Activated CD4-positive, alpha-beta T cell treated with anti-CD3 and anti-CD28 coated beads, Interleukin-2, amount 10 ng/mL, durations not matched to agents 24 days and 14 days (primary cell): ENCODE data around the gene SLC25A13. TPM values are rescaled to one million over a fixed set of nuclear protein-coding genes. Genes with fewer than 3 reads are reported as not detected.

Experiments
- DNase-seq: peaks from one replicate; pipeline ENCODE4 v3.0.0; 2022
- H3K27ac Mint-ChIP-seq: one replicate; pipeline ENCODE4 v1.8.0; 2022; ENCODE audit warnings: mild to moderate bottlenecking, mixed read lengths
- H3K27me3 Mint-ChIP-seq: one replicate; pipeline ENCODE4 v1.8.0; 2022; ENCODE audit warnings: mixed read lengths
- H3K36me3 Mint-ChIP-seq: one replicate; pipeline ENCODE4 v1.8.0; 2022; ENCODE audit warnings: low read depth, mild to moderate bottlenecking, mixed read lengths
- H3K4me1 Mint-ChIP-seq: one replicate; pipeline ENCODE4 v1.8.0; 2021; ENCODE audit warnings: mixed read lengths
- H3K4me3 Mint-ChIP-seq: one replicate; pipeline ENCODE4 v1.8.0; 2022; ENCODE audit warnings: mild to moderate bottlenecking, moderate library complexity, mixed read lengths
- H3K9me3 Mint-ChIP-seq: one replicate; pipeline ENCODE4 v1.8.0; 2021; ENCODE audit warnings: mixed read lengths
- intact Hi-C: fragments of 100-400 bp; cut with micrococcal nuclease; formaldehyde crosslinking; loops from one replicate; pipeline ENCODE4 v1.15.1; 2023
- total RNA-seq: library from RNA; stranded (reverse); gene quantifications from 2 replicates; pipeline ENCODE4 v1.2.3, GENCODE V29; 2022

The SLC25A13 gene
- total RNA-seq, 1 donor from 2014 or later, result 26.3 TPM

DNA sequence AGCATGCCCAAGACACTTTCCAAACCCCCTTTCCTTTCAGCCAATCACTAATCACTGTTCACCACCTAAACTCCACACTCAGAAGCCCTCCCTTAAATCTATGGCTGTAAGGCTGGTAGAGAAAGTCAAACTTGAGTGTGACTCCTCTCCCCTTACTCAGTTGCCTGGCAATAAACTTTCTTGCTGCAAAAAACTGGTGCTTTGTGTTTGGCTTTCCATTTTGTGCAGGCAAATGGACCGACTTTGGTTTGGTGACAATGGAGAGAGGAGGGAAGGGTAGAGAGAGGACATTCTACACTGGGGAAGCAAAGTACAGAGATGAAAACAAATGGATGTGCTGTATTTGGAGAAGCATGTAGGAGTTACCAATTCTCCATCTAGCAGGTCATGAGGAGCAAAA, 84.9 kb downstream of the SLC25A13 start:
- Mint-ChIP-seq H3K4me3 (no peak overlapping the region), H3K9me3 (peaks cover 4% of the 10 kb centered on the region), H3K27ac (no peak overlapping the region), H3K27me3 (no peaks in the 10 kb centered on the region), H3K36me3 (peaks cover 4% of the 10 kb centered on the region), H3K4me1 (peaks cover 9% of the 10 kb centered on the region)
- DNase-seq, result no peak
- intact Hi-C loops, result no loop called here

DNA sequence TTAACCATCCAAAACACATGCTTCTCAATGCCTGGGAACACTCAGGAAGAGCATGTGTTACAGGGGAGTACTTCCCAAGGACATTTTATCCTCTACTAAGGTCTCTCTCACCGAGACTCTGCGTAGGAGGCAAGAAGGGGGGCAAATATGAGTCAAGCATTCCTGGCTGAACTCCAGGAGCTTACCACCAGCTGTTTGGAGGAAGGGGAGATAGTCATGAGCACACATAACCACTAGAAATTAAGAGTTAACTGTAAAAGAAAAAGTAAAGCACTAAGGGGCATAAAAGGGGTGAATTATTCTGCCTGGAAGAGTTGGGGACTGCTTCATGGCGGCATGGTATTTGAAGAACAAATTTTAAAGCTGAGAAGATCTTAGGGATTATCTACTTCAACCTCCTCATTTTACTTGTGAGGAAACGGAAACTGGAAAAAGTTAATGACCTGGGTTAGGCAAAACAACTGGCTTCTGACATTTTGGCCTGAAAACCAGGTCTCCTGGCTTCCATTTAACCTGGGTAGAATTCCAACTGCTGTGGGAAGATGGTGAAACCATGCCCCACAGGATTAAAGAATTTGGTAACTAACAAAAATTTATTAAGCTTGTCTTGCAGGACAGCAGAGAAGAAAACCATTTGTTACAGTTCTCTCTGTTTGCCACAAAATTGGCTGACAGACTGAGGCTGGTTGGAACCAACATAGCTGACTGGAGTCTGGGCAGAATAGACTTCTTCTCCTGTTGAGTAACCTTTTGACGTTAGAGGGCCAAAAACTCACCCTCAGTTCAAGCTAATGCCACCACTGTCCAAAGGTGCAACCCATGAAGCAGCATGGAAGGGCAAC, 85.5 kb downstream of the SLC25A13 start:
- no peak overlapping the region for H3K27ac Mint-ChIP-seq
- no peak for DNase-seq

DNA sequence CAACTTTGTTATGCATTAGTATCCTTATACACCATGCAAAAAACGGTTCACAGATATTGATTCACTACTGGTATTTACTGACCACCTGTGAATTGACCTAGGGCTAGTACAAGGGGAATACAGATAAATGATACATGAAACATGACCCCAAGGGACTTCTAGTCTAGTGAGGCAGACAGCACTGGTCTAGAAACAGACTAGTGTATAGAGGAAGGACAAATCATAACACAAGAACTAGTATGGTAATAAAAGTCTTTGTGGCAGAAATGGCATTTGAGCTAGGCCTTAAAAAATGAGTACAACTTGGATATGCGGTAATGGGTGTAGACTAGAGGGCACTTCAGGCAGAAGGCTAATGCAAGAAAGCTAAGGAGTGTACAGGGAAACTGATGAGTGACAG, 86.6 kb downstream of the SLC25A13 start:
- intact Hi-C loops, result no loop called here
- peaks cover 9% of the 10 kb centered on the region for H3K4me1 Mint-ChIP-seq
- peaks cover 4% of the 10 kb centered on the region for H3K9me3 Mint-ChIP-seq
- no peak overlapping the region for H3K27ac Mint-ChIP-seq
- no peak for DNase-seq
- H3K27me3 Mint-ChIP-seq, result no peaks in the 10 kb centered on the region
- peaks cover 14% of the 10 kb centered on the region for H3K36me3 Mint-ChIP-seq
- no peak overlapping the region for H3K4me3 Mint-ChIP-seq

More for the DNA sequence above, 85.5 kb downstream of the SLC25A13 start:
- H3K9me3 Mint-ChIP-seq, result peaks cover 4% of the 10 kb centered on the region
- no peak overlapping the region for H3K4me3 Mint-ChIP-seq
- peaks cover 9% of the 10 kb centered on the region for H3K4me1 Mint-ChIP-seq
- H3K36me3 Mint-ChIP-seq, result peaks cover 7% of the 10 kb centered on the region
- no peaks in the 10 kb centered on the region for H3K27me3 Mint-ChIP-seq
- intact Hi-C loops, result no loop called here

DNA sequence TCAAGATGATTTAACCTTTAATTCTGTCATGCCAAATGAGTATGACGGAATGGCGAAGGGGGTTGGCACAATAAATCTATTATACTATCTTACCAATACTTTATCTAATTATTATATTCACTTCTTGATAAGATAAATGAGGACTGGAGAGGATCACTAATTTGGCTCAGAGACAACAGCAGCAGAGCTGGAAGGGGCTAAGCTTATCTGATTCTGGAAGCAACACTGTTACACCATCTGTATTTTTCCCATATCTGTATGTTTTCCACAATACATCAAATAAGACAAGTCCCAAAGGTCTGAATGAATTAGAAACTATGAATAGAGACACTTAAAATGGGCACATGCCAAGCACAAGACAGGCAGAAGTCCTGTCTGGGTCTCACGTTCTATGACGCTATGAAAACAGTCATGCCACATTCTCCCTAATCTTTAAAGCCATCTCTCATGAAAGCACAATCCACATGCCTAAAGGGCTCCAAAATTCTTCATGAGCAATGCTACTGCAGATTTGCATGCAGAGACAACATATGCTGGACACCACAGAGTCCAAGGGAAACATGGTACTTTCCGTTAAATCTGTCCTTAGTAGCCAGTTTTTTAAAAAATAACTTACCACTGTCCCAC, 88.3 kb downstream of the SLC25A13 start:
- no peak overlapping the region for H3K4me3 Mint-ChIP-seq
- peaks cover 6% of the 10 kb centered on the region for H3K4me1 Mint-ChIP-seq
- H3K9me3 Mint-ChIP-seq, result peaks cover 4% of the 10 kb centered on the region
- no peak for DNase-seq
- H3K36me3 Mint-ChIP-seq, result peaks cover 18% of the 10 kb centered on the region
- intact Hi-C loops, result no loop called here
- H3K27me3 Mint-ChIP-seq, result no peaks in the 10 kb centered on the region
- H3K27ac Mint-ChIP-seq, result no peak overlapping the region

DNA sequence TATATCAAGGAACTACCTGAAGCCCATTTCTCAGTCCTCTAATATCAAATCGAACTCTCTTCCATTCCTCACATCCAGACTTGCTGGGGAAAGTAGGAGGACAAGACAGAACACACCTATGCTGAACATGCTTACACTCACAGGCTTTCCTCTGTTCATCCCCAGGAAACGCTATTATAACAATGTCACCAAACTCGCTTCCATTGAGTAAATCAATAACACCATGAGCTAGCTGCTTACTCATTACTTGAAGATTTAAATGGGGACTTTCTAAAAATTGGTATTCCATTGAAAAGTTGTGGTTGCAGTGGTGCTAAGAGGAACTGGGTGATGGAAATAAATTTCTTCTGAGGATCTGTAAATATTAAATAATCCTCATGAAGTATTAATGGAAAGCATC, 88.8 kb downstream of the SLC25A13 start:
- no peaks in the 10 kb centered on the region for H3K27me3 Mint-ChIP-seq
- no peak for DNase-seq
- intact Hi-C loops, result no loop called here
- no peak overlapping the region for H3K4me3 Mint-ChIP-seq
- H3K4me1 Mint-ChIP-seq, result peaks cover 6% of the 10 kb centered on the region
- no peak overlapping the region for H3K27ac Mint-ChIP-seq
- peaks cover 20% of the 10 kb centered on the region for H3K36me3 Mint-ChIP-seq
- H3K9me3 Mint-ChIP-seq, result peaks cover 4% of the 10 kb centered on the region

DNA sequence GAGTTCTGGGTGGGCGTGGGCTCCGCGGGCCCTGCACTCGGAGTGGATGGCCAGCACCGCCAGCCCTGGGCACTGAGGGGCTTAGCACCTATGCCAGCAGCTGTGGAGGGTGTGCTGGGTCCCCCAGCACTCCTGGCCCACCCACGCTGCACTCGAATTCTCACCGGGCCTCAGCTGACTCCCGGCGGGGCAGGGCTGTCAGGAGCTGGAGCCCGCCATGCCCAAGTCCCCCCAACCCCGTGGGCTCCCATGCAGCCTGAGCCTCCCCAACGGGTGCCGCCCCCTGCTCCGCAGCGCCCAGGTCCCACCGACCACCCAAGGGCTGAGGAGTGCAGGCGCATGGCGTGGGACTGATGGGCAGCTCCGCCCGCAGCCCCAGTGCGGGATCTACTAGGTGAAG, 93.1 kb downstream of the SLC25A13 start:
- no peaks in the 10 kb centered on the region for H3K27me3 Mint-ChIP-seq
- no peak overlapping the region for H3K4me3 Mint-ChIP-seq
- no peaks in the 10 kb centered on the region for H3K9me3 Mint-ChIP-seq
- H3K4me1 Mint-ChIP-seq, result peaks cover 7% of the 10 kb centered on the region
- intact Hi-C loops, result no loop called here
- H3K27ac Mint-ChIP-seq, result no peak overlapping the region
- H3K36me3 Mint-ChIP-seq, result peaks cover 17% of the 10 kb centered on the region
- DNase-seq, result no peak

DNA sequence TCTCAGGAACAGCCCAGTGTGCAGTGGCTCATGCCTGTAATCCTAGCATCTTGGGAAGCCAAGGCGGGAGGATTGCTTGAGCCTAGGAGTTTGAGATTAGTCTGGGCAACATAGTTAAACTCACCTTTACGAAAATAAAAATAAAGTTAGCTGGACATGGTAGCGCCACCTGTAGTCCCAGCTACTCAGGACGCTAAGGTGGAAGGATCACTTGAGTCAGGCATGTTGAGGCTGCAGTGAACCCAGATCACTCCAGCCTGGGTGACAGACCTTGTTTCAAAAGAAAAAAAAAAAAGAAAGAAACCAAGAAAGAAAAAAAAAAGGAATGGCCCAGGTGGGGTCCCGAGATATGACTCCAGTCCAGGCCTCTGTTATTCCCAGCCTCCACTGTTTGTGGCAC, 96.6 kb downstream of the SLC25A13 start:
- no peak for DNase-seq
- Mint-ChIP-seq H3K9me3 (no peaks in the 10 kb centered on the region), H3K36me3 (peaks cover 8% of the 10 kb centered on the region), H3K27me3 (no peaks in the 10 kb centered on the region), H3K4me1 (peaks cover 4% of the 10 kb centered on the region), H3K27ac (no peak overlapping the region), H3K4me3 (no peak overlapping the region)
- intact Hi-C loops, result no loop called here

DNA sequence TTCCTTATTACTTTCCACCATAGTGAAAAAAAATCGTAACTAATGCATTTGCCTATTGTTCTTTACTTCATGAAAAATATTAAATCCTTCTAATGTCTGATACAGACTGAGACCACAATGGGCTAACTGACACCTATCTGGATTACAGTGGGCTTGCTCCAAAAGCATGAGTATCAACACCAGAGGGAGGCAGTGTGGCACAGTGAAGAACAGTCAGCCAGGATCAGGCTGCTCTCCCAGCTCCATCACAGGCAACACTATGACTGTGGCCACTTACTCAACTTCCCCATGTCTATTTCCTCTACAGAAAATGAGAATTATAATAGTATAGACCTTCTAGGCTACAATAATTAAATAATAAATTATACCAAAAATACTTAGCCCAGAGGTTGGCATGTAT, 97.2 kb downstream of the SLC25A13 start:
- H3K4me1 Mint-ChIP-seq, result peaks cover 4% of the 10 kb centered on the region
- no peak overlapping the region for H3K4me3 Mint-ChIP-seq
- no peaks in the 10 kb centered on the region for H3K9me3 Mint-ChIP-seq
- H3K27me3 Mint-ChIP-seq, result no peaks in the 10 kb centered on the region
- intact Hi-C loops, result no loop called here
- H3K36me3 Mint-ChIP-seq, result peaks cover 5% of the 10 kb centered on the region
- no peak for DNase-seq
- H3K27ac Mint-ChIP-seq, result no peak overlapping the region

DNA sequence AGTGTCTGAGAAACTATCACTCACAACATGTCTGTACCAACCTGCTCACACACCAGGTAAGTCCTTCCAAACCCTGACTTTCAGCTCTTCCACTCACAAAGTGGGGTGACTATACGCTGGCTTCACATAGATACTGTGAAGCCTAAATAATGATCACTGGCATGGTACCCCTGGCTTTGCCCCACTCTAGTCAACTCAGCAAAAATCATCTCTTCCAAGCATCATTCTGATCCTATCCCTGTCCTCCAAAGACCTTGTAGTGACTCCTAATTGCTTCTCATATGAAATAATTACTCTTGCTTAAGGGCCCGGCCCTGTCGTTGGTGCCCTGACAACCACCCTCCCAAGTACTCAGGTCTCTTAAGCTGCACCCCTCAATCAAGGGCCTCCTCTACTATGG, 97.8 kb downstream of the SLC25A13 start:
- Mint-ChIP-seq H3K9me3 (no peaks in the 10 kb centered on the region), H3K27ac (no peak overlapping the region), H3K4me3 (no peak overlapping the region), H3K4me1 (peaks cover 4% of the 10 kb centered on the region), H3K27me3 (no peaks in the 10 kb centered on the region), H3K36me3 (peaks cover 2% of the 10 kb centered on the region)
- intact Hi-C loops, result no loop called here
- DNase-seq, result no peak

DNA sequence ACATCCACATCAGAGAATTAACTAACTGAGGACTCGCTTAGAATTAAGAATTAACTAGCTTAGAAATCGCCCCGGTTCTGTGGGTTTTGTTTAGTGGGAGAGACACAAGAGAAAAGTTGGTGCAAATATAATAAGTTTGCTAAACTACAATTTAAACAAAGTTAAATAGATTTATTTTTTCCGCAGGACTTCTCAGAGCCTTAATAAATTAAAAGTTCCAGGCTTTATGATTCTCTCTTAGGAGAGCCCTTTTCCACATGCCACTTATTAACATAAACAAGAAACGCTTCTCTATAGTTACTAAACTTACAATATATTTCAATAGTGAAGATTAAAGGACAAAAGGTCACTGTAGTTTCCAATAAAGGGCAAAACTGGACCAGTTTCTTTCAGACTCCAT, 100.0 kb downstream of the SLC25A13 start:
- Mint-ChIP-seq H3K4me3 (no peak overlapping the region), H3K27me3 (no peaks in the 10 kb centered on the region), H3K4me1 (peaks cover 4% of the 10 kb centered on the region), H3K27ac (no peak overlapping the region), H3K36me3 (no peaks in the 10 kb centered on the region), H3K9me3 (no peaks in the 10 kb centered on the region)
- no peak for DNase-seq
- intact Hi-C loops, result no loop called here

DNA sequence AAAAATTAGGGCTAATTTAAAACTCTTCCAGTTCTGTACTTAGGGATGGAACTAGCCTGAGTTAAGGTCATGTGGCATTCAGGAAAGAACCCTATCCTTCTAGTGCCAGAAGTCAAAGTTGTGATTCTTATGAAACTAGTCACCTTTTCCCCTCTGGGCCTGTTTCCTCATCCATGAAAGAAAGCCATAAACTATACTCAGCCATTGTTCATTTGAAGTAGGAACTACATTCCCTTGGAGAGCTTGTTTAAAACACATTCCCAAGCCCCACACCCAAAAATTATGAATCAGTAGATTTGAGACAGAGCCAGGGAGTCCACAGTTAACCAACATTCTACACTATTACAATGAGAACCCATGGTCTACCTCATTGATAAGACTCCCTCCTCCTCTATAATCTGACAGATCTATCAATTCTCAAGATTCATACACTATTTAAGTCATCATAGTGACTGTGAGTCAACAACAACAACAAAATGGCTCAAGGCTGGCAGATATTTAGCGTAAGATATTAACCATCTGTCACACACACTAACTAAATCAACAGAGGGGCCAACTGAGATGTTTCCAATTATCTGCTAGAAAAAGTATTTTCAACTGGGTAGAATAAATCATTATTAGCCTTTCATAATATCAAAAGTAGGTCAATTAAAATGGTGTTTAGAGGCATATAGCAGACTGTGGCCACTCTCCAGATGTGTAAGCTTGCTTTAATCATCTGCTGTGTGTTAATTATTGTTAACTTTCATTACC, 102.3 kb downstream of the SLC25A13 start:
- DNase-seq, result no peak
- Mint-ChIP-seq H3K36me3 (no peaks in the 10 kb centered on the region), H3K4me1 (peaks cover 4% of the 10 kb centered on the region), H3K27ac (no peak overlapping the region), H3K9me3 (peaks cover 4% of the 10 kb centered on the region), H3K4me3 (no peak overlapping the region), H3K27me3 (no peaks in the 10 kb centered on the region)
- intact Hi-C loops, result no loop called here

DNA sequence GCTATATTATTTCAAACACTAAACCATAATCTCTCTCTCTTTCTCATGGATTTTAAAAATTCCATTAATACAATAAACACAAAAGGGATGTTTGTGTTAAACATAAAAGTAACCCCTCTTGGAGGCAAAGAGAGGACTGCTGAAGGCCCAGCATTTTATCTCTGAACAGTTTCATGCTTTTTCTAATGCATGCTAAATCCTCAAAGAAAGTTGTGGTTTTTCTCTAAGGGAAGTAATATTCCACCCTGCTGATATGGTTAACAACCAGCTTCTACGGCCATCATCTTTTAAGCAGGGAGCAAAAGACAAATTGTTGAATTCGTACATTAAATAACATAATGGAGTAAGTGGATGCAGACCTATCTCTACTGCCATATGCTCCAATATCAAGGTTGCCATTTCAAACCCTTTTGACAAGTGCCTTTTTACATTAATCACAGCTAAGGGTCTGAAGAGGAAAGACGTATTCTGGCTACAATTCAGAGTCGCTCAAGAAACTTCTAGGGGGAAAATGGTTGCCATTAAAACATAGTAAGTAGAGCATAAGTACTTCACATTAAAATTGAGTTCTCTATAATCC, 103.1 kb downstream of the SLC25A13 start:
- peaks cover 1% of the 10 kb centered on the region for H3K4me1 Mint-ChIP-seq
- H3K4me3 Mint-ChIP-seq, result no peak overlapping the region
- intact Hi-C loops, result no loop called here
- H3K36me3 Mint-ChIP-seq, result no peaks in the 10 kb centered on the region
- peaks cover 4% of the 10 kb centered on the region for H3K9me3 Mint-ChIP-seq
- H3K27ac Mint-ChIP-seq, result no peak overlapping the region
- no peaks in the 10 kb centered on the region for H3K27me3 Mint-ChIP-seq
- no peak for DNase-seq

DNA sequence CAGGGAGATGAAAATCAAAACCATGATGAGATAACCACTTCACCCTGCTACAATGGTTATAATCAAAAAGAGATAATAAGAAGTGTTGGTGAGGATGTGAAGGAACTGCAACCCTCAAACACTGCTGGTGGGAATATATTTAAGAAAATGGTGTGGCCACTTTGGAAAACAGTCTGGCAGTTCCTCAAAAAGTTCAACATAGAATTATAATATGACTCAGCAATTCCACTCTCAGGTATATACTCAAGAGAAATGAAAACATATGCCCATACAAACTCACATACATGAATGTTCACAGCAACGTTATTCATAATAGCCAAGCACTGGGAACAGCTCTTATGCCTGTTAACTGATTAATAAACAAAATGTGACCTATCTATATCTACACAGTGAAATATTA, 104.8 kb downstream of the SLC25A13 start:
- Mint-ChIP-seq H3K36me3 (no peaks in the 10 kb centered on the region), H3K4me1 (no peaks in the 10 kb centered on the region), H3K9me3 (peaks cover 4% of the 10 kb centered on the region), H3K4me3 (no peak overlapping the region), H3K27ac (no peak overlapping the region), H3K27me3 (no peaks in the 10 kb centered on the region)
- no peak for DNase-seq
- intact Hi-C loops, result no loop called here

DNA sequence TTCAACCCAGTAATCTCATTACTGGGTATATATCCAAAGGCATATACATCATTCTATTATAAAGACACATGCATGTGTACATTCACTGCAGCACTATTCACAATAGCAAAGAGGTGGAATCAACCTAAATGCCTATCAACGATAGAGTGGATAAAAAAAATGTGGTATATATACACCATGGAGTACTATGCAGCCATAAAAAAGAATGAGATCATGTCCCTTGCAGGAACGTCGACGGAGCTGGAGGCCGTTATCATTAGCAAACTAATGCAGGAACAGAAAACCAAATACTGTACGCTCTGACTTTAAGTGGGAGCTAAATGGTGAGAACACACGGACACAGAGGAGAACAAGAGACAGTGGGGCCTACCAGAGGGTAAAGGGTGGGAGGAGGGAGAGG, 105.5 kb downstream of the SLC25A13 start:
- Mint-ChIP-seq H3K9me3 (peaks cover 4% of the 10 kb centered on the region), H3K4me3 (no peak overlapping the region), H3K36me3 (no peaks in the 10 kb centered on the region), H3K27ac (no peak overlapping the region), H3K27me3 (no peaks in the 10 kb centered on the region), H3K4me1 (no peaks in the 10 kb centered on the region)
- no peak for DNase-seq
- intact Hi-C loops, result no loop called here
